ENCODE data around the gene DGKQ. TPM values are rescaled to one million over a fixed set of nuclear protein-coding genes. Genes with fewer than 3 reads are reported as not detected.

DGKQ gene
- total RNA-seq, 1 donor from 2014 or later = 15.4 TPM

DNA sequence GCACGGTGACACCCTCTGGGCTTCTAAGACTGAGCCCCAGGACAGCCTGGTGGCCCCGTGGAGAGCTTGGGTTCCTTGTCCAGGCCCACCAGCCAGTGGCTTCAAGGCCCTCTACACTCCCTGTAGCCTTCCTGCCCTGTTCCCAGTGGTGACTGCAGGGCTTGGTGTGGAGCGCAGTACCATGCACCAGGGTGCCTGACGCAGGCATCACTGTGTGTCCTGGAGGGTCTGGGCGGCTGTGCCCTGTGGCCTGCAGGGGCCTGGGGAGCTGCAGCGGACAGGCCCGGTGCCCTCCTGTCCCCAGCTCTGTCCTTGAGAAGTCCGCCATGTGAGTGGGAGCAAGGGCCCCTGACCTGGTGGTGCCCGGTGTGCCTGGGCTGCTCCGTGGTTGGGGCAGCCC lies 42.4 kb upstream of the DGKQ start:
- H3K36me3 Mint-ChIP-seq (ENCODE audit: low read depth) = no peaks in the 10 kb centered on the region
- no peak overlapping the region for H3K4me3 Mint-ChIP-seq (ENCODE audit: unreplicated experiment)
- H3K9me3 Mint-ChIP-seq (ENCODE audit: low read depth) = no peaks in the 10 kb centered on the region
- peaks cover 11% of the 10 kb centered on the region for H3K4me1 Mint-ChIP-seq (ENCODE audit: low read depth)
- no peak for DNase-seq (ENCODE audit: low spot score)
- H3K27me3 Mint-ChIP-seq (ENCODE audit: low read depth) = no peaks in the 10 kb centered on the region
- no peak overlapping the region for H3K27ac Mint-ChIP-seq (ENCODE audit: unreplicated experiment)
- no peak for TF ChIP-seq CTCF (IDR thresholded peaks at IDR 0.05)

GRCh38 chr4:1015179-1015578 lies 41.8 kb upstream of the DGKQ start:
- Mint-ChIP-seq H3K4me1 (ENCODE audit: low read depth) (peaks cover 16% of the 10 kb centered on the region), H3K27me3 (ENCODE audit: low read depth) (no peaks in the 10 kb centered on the region), H3K36me3 (ENCODE audit: low read depth) (no peaks in the 10 kb centered on the region), H3K27ac (ENCODE audit: unreplicated experiment) (no peak overlapping the region), H3K4me3 (ENCODE audit: unreplicated experiment) (no peak overlapping the region), H3K9me3 (ENCODE audit: low read depth) (no peaks in the 10 kb centered on the region)
- DNase-seq (ENCODE audit: low spot score) = no peak
- TF ChIP-seq CTCF (IDR thresholded peaks at IDR 0.05) = peak; percentile 11

DNA sequence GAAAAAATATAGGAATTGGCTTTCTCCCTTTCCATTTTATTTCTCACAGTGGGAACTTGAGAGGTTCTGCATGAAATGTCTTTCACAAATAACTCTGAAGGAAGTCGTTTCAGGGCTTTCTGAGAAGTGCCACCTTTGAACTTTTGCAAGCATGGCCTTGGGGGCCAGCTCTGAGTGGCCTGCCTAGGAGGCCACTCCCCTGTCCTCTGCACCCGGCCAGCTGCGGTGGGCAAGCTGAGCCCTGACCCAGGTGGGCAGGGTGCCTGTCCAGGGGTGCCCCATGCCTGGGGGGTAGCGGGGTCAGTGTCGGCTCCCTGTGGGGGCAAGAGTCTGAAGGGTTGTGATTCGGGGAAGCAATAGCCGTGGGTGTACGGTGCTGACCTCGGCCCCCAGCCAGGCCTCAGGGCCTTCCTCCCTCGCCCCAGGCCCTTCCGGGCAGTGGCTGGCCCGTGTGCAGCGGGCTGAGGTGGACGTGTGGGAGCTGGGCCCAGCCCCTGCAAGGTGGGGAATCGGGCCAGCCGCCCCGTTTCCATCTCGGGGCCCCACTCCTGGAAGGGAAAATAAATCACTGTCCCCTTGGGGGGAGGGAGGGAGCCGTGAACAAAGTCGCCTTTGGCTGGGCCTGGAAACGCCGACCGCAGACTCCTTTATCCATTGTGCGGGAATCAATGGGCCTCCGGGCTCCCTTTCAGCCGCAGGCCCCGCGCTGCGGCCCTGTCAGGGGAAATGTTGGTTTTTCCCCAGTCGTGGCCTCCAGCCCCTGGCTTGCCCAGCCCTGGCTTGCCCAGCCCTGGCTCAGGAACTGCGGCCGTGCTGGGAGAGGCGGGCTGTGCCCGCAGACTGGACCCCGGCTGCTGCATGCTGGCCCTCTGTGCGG lies 41.2 kb upstream of the DGKQ start:
- Mint-ChIP-seq H3K4me1 (ENCODE audit: low read depth) (peaks cover 16% of the 10 kb centered on the region), H3K27me3 (ENCODE audit: low read depth) (no peaks in the 10 kb centered on the region), H3K9me3 (ENCODE audit: low read depth) (no peaks in the 10 kb centered on the region), H3K4me3 (ENCODE audit: unreplicated experiment) (no peak overlapping the region), H3K36me3 (ENCODE audit: low read depth) (no peaks in the 10 kb centered on the region), H3K27ac (ENCODE audit: unreplicated experiment) (no peak overlapping the region)
- no peak for DNase-seq (ENCODE audit: low spot score)
- TF ChIP-seq CTCF (IDR thresholded peaks at IDR 0.05) = no peak

DNA sequence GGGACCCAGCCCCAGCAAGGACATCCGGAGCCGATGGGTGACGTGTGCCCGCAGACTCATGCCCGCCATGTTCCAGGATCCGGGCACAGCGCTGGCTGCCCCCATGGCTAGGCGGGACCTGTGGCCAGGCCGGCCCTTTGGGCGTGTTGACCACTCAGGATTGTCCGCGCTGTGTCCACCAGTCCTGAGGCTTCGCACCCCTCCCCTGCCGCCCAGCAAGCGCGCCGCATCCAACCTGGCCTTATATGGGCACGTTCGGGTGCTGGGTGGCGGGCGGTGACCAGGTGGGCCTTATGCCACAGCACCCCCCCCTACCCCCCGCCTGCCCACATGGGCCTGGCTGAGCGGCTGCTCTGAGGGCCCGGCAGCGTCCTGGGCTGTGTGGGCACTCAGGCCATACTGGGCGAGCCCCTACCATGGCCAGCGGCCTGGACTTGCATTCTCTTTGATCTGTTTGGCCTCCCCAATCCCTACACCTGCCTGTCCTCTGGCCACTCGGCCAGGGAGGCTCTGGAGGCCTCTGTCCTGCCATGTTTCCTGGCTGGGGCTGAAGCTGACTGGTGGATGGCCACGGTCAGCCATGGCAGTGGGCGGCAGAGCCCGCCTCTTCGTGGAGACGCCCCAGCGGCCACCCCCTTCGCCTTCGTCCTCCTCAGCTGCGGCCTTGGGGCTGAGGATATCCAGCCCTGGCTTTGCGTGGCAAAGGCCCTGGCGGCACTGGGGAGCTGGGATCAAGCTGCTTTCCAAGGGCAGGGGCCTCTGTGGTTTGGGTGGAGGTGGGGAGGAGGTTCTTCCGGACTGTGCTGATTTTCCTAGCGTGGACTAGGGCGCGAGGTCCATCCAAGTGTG lies 40.1 kb upstream of the DGKQ start:
- TF ChIP-seq CTCF (IDR thresholded peaks at IDR 0.05) = no peak
- H3K27ac Mint-ChIP-seq (ENCODE audit: unreplicated experiment) = no peak overlapping the region
- H3K9me3 Mint-ChIP-seq (ENCODE audit: low read depth) = no peaks in the 10 kb centered on the region
- no peak for DNase-seq (ENCODE audit: low spot score)
- no peaks in the 10 kb centered on the region for H3K36me3 Mint-ChIP-seq (ENCODE audit: low read depth)
- H3K4me3 Mint-ChIP-seq (ENCODE audit: unreplicated experiment) = peak overlapping the region; percentile 33
- peaks cover 19% of the 10 kb centered on the region for H3K4me1 Mint-ChIP-seq (ENCODE audit: low read depth)
- no peaks in the 10 kb centered on the region for H3K27me3 Mint-ChIP-seq (ENCODE audit: low read depth)

- peaks cover 2% of the 10 kb centered on the region for H3K36me3 Mint-ChIP-seq (ENCODE audit: low read depth)
- H3K27ac Mint-ChIP-seq (ENCODE audit: unreplicated experiment) = no peak overlapping the region
- peaks cover 4% of the 10 kb centered on the region for H3K27me3 Mint-ChIP-seq (ENCODE audit: low read depth)
- H3K4me1 Mint-ChIP-seq (ENCODE audit: low read depth) = peaks cover 14% of the 10 kb centered on the region
- DNase-seq (ENCODE audit: low spot score) = no peak
- H3K4me3 Mint-ChIP-seq (ENCODE audit: unreplicated experiment) = peak overlapping the region; percentile 60
- no peaks in the 10 kb centered on the region for H3K9me3 Mint-ChIP-seq (ENCODE audit: low read depth)
- TF ChIP-seq CTCF (IDR thresholded peaks at IDR 0.05) = no peak
These were observed 38.8 kb upstream of the DGKQ start for GRCh38 chr4:1012034-1012739.

All from chondrocyte (in vitro differentiated cells).